PFSK-1 (cell line): ENCODE data around the gene SLC22A23.

Experiments used
- FOXP2 ChIP-seq: optimal IDR thresholded peaks from 2 replicates; pipeline ENCODE3; 2011; ENCODE audit warnings: borderline replicate concordance, control low read depth, inconsistent platforms; ENCODE audit not compliant: insufficient read depth; ENCODE audit errors: extremely low read length, extremely low read depth
- POLR2AphosphoS5 ChIP-seq: IDR thresholded peaks from 2 replicates; pipeline ENCODE4 v1.6.1; 2012; ENCODE audit warnings: low read depth, mild to moderate bottlenecking, control low read depth, low read length, moderate library complexity
- SIN3A ChIP-seq: IDR thresholded peaks from 2 replicates; pipeline ENCODE4 v1.6.1; 2012; ENCODE audit warnings: mild to moderate bottlenecking, low read length, moderate library complexity, borderline replicate concordance; ENCODE audit not compliant: insufficient read depth
- TAF1 ChIP-seq: IDR thresholded peaks from 2 replicates; pipeline ENCODE4 v1.6.1; 2012; ENCODE audit warnings: low read length, control low read depth, borderline replicate concordance; ENCODE audit not compliant: insufficient read depth
- TF ChIP-seq, protein P1 (sequence below), 2 experiments: IDR thresholded peaks; 2 replicates each; pipeline versions ENCODE4 v1.6.1 to v1.8.0; 2011 to 2012; ENCODE audit warnings: low read depth in 2 of 2, low read length in 2 of 2, control low read depth in 1 of 2, inconsistent platforms in 1 of 2, mild to moderate bottlenecking in 1 of 2, moderate library complexity in 1 of 2; ENCODE audit not compliant: insufficient read depth in 1 of 2

The SLC22A23 gene

DNA sequence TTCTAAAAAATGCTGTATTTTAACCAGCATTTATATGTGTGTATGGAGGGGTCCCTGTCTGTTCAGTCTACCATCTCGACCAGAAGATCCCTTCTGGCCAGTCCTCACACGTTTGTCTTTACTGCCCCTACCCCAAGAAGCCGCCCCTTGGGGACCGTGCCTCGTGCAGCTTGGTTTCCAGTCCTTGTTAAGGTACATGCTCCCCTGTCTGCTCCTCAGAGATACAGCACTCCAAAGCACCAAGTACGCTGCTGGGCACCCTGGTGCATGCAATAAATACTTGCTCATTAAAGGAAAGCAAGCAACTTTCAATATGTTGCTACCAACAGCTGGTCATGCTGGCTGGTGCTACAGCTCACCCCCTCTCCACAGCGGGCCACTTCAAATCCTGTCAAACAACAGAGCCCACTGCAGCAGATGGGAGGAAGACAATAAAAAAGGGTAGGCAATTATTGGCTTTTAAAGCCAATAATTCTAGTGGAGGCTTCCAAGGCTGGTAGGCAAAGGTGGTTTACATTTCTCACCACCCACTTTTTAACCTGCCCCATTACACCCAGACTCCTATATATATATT is 136.5 kb downstream of the SLC22A23 start:
- no peak for TF ChIP-seq FOXP2
- TF ChIP-seq TAF1, result no peak
- no peak for TF ChIP-seq POLR2AphosphoS5
- TF ChIP-seq, protein P1, sequence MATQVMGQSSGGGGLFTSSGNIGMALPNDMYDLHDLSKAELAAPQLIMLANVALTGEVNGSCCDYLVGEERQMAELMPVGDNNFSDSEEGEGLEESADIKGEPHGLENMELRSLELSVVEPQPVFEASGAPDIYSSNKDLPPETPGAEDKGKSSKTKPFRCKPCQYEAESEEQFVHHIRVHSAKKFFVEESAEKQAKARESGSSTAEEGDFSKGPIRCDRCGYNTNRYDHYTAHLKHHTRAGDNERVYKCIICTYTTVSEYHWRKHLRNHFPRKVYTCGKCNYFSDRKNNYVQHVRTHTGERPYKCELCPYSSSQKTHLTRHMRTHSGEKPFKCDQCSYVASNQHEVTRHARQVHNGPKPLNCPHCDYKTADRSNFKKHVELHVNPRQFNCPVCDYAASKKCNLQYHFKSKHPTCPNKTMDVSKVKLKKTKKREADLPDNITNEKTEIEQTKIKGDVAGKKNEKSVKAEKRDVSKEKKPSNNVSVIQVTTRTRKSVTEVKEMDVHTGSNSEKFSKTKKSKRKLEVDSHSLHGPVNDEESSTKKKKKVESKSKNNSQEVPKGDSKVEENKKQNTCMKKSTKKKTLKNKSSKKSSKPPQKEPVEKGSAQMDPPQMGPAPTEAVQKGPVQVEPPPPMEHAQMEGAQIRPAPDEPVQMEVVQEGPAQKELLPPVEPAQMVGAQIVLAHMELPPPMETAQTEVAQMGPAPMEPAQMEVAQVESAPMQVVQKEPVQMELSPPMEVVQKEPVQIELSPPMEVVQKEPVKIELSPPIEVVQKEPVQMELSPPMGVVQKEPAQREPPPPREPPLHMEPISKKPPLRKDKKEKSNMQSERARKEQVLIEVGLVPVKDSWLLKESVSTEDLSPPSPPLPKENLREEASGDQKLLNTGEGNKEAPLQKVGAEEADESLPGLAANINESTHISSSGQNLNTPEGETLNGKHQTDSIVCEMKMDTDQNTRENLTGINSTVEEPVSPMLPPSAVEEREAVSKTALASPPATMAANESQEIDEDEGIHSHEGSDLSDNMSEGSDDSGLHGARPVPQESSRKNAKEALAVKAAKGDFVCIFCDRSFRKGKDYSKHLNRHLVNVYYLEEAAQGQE (IDR thresholded peaks at IDR 0.05; ENCODE audit: insufficient read depth in 1 of 2, low read depth in 2 of 2, low read length in 2 of 2), result no peak
- no peak for TF ChIP-seq SIN3A

DNA sequence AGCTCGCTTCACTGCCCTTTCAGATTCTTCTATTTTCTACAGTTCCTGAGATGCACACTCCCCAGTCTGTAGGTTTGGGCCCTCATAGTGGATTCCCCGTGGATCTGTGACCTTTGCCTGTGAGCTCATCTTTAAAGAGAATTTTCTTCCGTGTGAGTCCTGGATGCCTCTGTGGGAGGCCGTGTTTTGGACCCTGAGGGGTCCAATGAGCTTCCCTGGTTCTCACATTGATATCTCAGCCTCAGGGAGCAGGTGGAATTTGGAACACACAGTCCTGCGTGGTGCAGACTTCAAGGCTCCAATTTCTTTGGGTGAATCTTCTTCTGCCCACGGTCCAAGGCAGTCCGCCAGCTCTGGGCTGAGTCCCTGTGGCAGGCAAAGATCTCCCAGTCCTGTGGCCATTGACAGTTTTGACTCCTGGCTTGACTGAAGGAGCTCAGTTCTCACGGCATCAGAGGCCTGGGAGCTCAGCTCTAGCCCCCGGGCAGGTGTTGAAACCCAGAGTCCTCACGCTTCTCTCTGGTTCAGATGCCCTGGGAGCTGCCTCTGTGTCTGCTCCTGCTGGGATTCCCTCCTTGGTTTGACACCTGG is 137.1 kb downstream of the SLC22A23 start:
- TF ChIP-seq POLR2AphosphoS5 (no peak), SIN3A (no peak), FOXP2 (no peak), TAF1 (no peak)
- TF ChIP-seq, protein P1 (IDR thresholded peaks at IDR 0.05; ENCODE audit: insufficient read depth in 1 of 2, low read depth in 2 of 2, low read length in 2 of 2), result no peak

DNA sequence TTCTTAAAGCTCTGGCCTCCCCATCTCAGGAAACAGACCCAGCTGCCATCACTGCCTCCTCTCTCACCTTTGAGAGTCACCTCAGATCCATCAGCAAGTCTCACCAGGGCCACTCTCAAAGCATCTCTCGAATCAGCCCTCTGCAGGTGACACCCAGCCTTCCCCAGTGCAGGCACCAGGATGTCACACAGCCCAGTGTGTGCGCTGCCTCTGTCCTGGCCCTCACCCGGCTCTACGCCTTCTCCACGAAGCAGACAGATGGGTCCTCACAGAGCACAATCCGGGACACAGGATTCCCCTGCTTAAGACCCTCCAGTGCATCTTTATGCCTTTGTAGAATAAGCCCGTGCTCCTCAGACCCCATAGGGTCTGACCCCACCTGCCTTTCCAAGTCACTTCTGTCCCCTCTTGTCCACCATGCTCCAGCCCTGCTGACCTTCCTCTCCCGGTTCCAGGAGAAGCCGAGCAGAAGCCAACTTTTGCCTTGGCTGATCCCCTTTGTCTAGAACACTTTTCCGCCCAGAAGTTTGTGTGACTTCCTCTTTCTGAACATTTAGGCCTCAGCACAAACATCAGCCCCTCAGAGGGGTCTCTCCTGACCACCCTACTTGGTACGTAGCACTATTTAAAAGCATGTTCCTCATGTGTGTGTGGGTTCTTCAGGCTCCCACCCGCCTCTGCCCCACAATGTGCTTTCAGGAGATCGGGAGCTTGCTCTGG is 137.9 kb downstream of the SLC22A23 start:
- TF ChIP-seq SIN3A (no peak), FOXP2 (no peak), POLR2AphosphoS5 (no peak), TAF1 (no peak)
- TF ChIP-seq, protein P1 (IDR thresholded peaks at IDR 0.05; ENCODE audit: insufficient read depth in 1 of 2, low read depth in 2 of 2, low read length in 2 of 2), result no peak

DNA sequence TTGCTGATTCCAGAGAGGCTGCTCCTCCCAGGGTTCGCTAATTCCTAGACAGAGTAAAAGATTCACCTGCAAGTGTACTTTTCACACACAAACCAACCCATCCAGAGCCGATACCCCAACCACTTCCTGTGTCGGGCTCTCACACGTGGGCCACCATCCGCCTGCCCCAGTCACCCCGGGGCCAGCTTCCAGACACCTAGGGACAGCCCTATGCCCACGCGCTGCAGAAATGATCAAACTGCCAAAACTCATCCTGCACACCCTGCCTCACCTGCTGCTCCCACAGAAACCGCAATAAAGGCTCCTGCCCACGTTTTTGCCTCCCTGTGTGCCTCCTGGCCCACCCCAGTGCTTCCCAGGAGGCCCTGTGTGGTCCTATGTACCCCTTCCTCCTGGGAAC is 138.6 kb downstream of the SLC22A23 start:
- no peak for TF ChIP-seq POLR2AphosphoS5
- TF ChIP-seq FOXP2, result no peak
- no peak for TF ChIP-seq TAF1
- TF ChIP-seq, protein P1 (IDR thresholded peaks at IDR 0.05; ENCODE audit: insufficient read depth in 1 of 2, low read depth in 2 of 2, low read length in 2 of 2), result no peak
- TF ChIP-seq SIN3A, result no peak
